Effector memory CD4-positive, alpha-beta T cell (primary cell): Measurements from ENCODE around the gene VPS18.

Experiments
- DNase-seq, 3 donors: peaks; one replicate each; pipeline ENCODE4 v3.0.0-alpha.2; 2020
- H3K27ac ChIP-seq: 2 replicates; pipeline ENCODE4 v1.7.0; 2013; ENCODE audit warnings: mild to moderate bottlenecking, low read length, moderate library complexity; ENCODE audit not compliant: insufficient read depth, poor library complexity, severe bottlenecking
- H3K27me3 ChIP-seq: replicated peaks from 2 replicates; pipeline ENCODE4 v1.7.0; 2013; ENCODE audit warnings: mild to moderate bottlenecking, low read length; ENCODE audit not compliant: insufficient read depth, control insufficient read depth, poor library complexity, severe bottlenecking
- H3K36me3 ChIP-seq: 2 replicates; pipeline ENCODE4 v1.7.0; 2013; ENCODE audit warnings: mild to moderate bottlenecking, low read length, moderate library complexity; ENCODE audit not compliant: control insufficient read depth, insufficient read depth
- H3K4me1 ChIP-seq: 2 replicates; pipeline ENCODE4 v1.7.0; 2013; ENCODE audit warnings: low read length, mild to moderate bottlenecking; ENCODE audit not compliant: control insufficient read depth, insufficient read depth, poor library complexity, severe bottlenecking
- H3K4me3 ChIP-seq: 2 replicates; pipeline ENCODE4 v1.7.0; 2013; ENCODE audit warnings: low read length, low read depth, mild to moderate bottlenecking; ENCODE audit not compliant: insufficient read depth, poor library complexity, severe bottlenecking
- H3K9me3 ChIP-seq: 2 replicates; pipeline ENCODE4 v1.7.0; 2013; ENCODE audit warnings: mild to moderate bottlenecking, low read length, moderate library complexity; ENCODE audit not compliant: control insufficient read depth
- total RNA-seq, 3 donors: gene quantifications; one replicate each; lab custom pipeline; 2026; lab: John Stamatoyannopoulos, UW

The VPS18 gene
- total RNA-seq, result 32.0 to 41.6 (median 37.3) reads per million in 3 donors

- peak within 1 kb of the TSS; percentile 97 for H3K4me3 ChIP-seq
- H3K27ac ChIP-seq, result peak within 1 kb of the TSS; percentile 73
- H3K27me3 ChIP-seq, result no peaks in the 10 kb centered on the region
Observed at GRCh38 chr15:40893733-40894680, at the start of gene VPS18. Gene VPS18 (plus strand): TSS chr15:40894450. CDS start chr15:40894769, 319 bp downstream.

GRCh38 chr15:40844696-40845030, 49.6 kb upstream of the VPS18 start:
- H3K27ac ChIP-seq, result no peak overlapping the region
- no peak for DNase-seq
- no peaks in the 10 kb centered on the region for H3K27me3 ChIP-seq
- peaks cover 10% of the 10 kb centered on the region for H3K4me1 ChIP-seq
- H3K9me3 ChIP-seq, result no peaks in the 10 kb centered on the region
- H3K36me3 ChIP-seq, result no peaks in the 10 kb centered on the region
- H3K4me3 ChIP-seq, result peak overlapping the region; percentile 64

More at GRCh38 chr15:40893733-40894680, at the start of gene VPS18:
- DNase-seq, result peak; percentile 97 to 98 (median 97)
- H3K4me1 ChIP-seq, result peaks cover 19% of the 10 kb centered on the region
- H3K36me3 ChIP-seq, result peaks cover 28% of the 10 kb centered on the region
- no peaks in the 10 kb centered on the region for H3K9me3 ChIP-seq

- no peak for DNase-seq
- Histone ChIP-seq H3K9me3 (no peaks in the 10 kb centered on the region), H3K36me3 (no peaks in the 10 kb centered on the region), H3K4me3 (peak overlapping the region; percentile 64), H3K4me1 (peaks cover 10% of the 10 kb centered on the region), H3K27ac (no peak overlapping the region), H3K27me3 (no peaks in the 10 kb centered on the region)
Observed at GRCh38 chr15:40845036-40845435, 49.2 kb upstream of the VPS18 start.

- Histone ChIP-seq H3K4me3 (no peak overlapping the region), H3K27me3 (no peaks in the 10 kb centered on the region), H3K4me1 (peaks cover 10% of the 10 kb centered on the region), H3K36me3 (no peaks in the 10 kb centered on the region), H3K27ac (no peak overlapping the region), H3K9me3 (no peaks in the 10 kb centered on the region)
- no peak for DNase-seq
Observed at GRCh38 chr15:40845511-40846284, 48.6 kb upstream of the VPS18 start.

- Histone ChIP-seq H3K9me3 (no peaks in the 10 kb centered on the region), H3K4me3 (no peak overlapping the region), H3K27me3 (no peaks in the 10 kb centered on the region), H3K4me1 (peaks cover 10% of the 10 kb centered on the region), H3K36me3 (no peaks in the 10 kb centered on the region), H3K27ac (no peak overlapping the region)
- no peak for DNase-seq
Observed at GRCh38 chr15:40846841-40847222, 47.4 kb upstream of the VPS18 start.

GRCh38 chr15:40847223-40847961, 46.9 kb upstream of the VPS18 start:
- H3K36me3 ChIP-seq, result no peaks in the 10 kb centered on the region
- DNase-seq, result no peak
- peaks cover 10% of the 10 kb centered on the region for H3K4me1 ChIP-seq
- H3K27me3 ChIP-seq, result no peaks in the 10 kb centered on the region
- no peak overlapping the region for H3K27ac ChIP-seq
- H3K9me3 ChIP-seq, result no peaks in the 10 kb centered on the region
- no peak overlapping the region for H3K4me3 ChIP-seq

- DNase-seq, result no peak
- no peak overlapping the region for H3K27ac ChIP-seq
- H3K4me3 ChIP-seq, result no peak overlapping the region
- no peaks in the 10 kb centered on the region for H3K27me3 ChIP-seq
- no peaks in the 10 kb centered on the region for H3K4me1 ChIP-seq
- no peaks in the 10 kb centered on the region for H3K36me3 ChIP-seq
- H3K9me3 ChIP-seq, result no peaks in the 10 kb centered on the region
Observed at GRCh38 chr15:40850576-40851112, 43.6 kb upstream of the VPS18 start.

GRCh38 chr15:40852529-40852928, 41.7 kb upstream of the VPS18 start:
- no peaks in the 10 kb centered on the region for H3K4me1 ChIP-seq
- no peaks in the 10 kb centered on the region for H3K9me3 ChIP-seq
- no peak overlapping the region for H3K27ac ChIP-seq
- no peaks in the 10 kb centered on the region for H3K36me3 ChIP-seq
- DNase-seq, result no peak
- no peaks in the 10 kb centered on the region for H3K27me3 ChIP-seq
- H3K4me3 ChIP-seq, result no peak overlapping the region

GRCh38 chr15:40853241-40853890, 40.9 kb upstream of the VPS18 start:
- no peak for DNase-seq
- H3K9me3 ChIP-seq, result no peaks in the 10 kb centered on the region
- H3K36me3 ChIP-seq, result no peaks in the 10 kb centered on the region
- no peak overlapping the region for H3K4me3 ChIP-seq
- no peaks in the 10 kb centered on the region for H3K27me3 ChIP-seq
- H3K4me1 ChIP-seq, result no peaks in the 10 kb centered on the region
- no peak overlapping the region for H3K27ac ChIP-seq
